Mononuclear cell (primary cell): ENCODE data around the gene ARSK. TPM values are rescaled to one million over a fixed set of nuclear protein-coding genes. Genes with fewer than 3 reads are reported as not detected.
A peak's percentile ranks its signal among the peaks of the same experiment; 100 is the strongest.

Experiments
- H3K27me3 ChIP-seq: 2 replicates; pipeline ENCODE4 v1.6.0; 2011; ENCODE audit warnings: low read length, control low read depth; ENCODE audit not compliant: insufficient read depth
- H3K4me1 ChIP-seq: 2 replicates; pipeline ENCODE4 v1.5.1; 2011; ENCODE audit warnings: mild to moderate bottlenecking, low read length, control low read depth; ENCODE audit not compliant: insufficient read depth
- H3K4me3 ChIP-seq: 2 replicates; pipeline ENCODE4 v1.5.1; 2011; ENCODE audit warnings: mild to moderate bottlenecking, low read length, moderate library complexity
- H3K9me3 ChIP-seq: 2 replicates; pipeline ENCODE4 v1.5.1; 2011; ENCODE audit warnings: low read depth, mild to moderate bottlenecking, control low read depth, low read length
- total RNA-seq: library from RNA; depleted of rRNA; stranded (reverse); fragments of >200 nt; gene quantifications from one replicate; pipeline ENCODE4 v1.2.3, GENCODE V29; 2012

The ARSK gene
- total RNA-seq, 1 donor: 2.6 TPM

GRCh38 chr5:95543017-95543705 is 11.7 kb upstream of the ARSK start:
- Histone ChIP-seq H3K27me3 (no peaks in the 10 kb centered on the region), H3K4me1 (no peaks in the 10 kb centered on the region), H3K4me3 (no peak overlapping the region), H3K9me3 (no peaks in the 10 kb centered on the region)

GRCh38 chr5:95549030-95549429 is 5.9 kb upstream of the ARSK start:
- H3K4me3 ChIP-seq: no peak overlapping the region
- H3K9me3 ChIP-seq: no peaks in the 10 kb centered on the region
- H3K4me1 ChIP-seq: peaks cover 6% of the 10 kb centered on the region
- no peaks in the 10 kb centered on the region for H3K27me3 ChIP-seq

DNA sequence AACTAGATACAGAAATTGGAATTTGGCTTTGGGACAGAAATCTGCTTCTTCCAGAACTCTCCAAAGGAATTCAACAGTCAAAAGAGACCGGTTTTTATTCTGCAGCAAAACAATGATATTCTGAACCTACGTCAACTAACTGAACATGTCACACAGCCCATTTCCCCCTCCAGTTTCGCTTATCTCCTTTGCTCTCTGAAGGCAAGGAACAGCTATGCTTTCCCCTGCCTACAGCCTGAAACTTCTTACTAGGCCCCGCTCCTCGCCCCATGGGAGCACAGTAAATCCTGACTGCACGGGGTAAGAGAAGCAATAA is 612 bp upstream of the ARSK start:
- H3K4me1 ChIP-seq: peaks cover 21% of the 10 kb centered on the region
- no peaks in the 10 kb centered on the region for H3K27me3 ChIP-seq
- peak overlapping the region; percentile 77 for H3K4me3 ChIP-seq
- H3K9me3 ChIP-seq: no peaks in the 10 kb centered on the region

DNA sequence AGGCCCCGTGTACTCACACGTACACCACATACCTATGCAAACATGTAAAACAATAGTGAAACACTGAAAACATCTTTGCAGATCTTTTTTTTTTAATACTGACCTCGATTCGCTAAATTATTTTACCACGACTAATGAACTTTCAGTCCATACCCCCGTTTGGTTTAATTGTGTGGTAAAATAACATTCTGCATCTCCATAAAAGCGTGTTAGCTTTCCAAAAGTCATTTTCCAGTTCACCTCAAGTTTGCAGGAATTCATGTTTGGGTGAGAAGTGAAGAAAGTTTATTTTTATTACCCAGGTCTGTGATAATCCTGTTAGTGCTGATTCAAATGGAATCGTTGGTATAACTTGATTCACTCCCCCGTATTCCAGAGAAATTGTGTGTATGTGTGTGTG is 652 bp downstream of the ARSK start:
- Histone ChIP-seq H3K4me1 (peaks cover 21% of the 10 kb centered on the region), H3K4me3 (peak overlapping the region; percentile 77)

DNA sequence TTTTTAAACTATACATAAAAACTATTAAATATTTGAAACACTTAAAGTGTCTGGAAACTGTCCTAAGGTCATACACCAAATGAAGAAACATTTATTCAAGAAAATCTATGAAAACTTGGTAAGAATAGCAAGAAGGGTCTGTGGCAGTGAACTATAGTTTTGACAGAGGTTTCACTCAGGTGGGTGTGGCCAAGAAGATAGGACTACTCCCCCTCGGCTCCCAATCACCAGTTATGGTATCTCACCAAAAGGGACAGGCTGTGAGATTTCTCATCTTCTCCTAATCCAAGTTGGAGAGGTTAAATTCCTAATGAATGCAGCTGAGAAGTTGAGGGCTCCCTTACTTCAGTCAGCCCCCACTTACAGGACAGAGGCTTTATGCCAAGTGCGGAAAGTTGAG is 2.9 kb downstream of the ARSK start:
- Histone ChIP-seq H3K9me3 (no peaks in the 10 kb centered on the region), H3K27me3 (no peaks in the 10 kb centered on the region), H3K4me3 (no peak overlapping the region), H3K4me1 (peaks cover 21% of the 10 kb centered on the region)

More for the DNA sequence above, 652 bp downstream of the ARSK start:
- Histone ChIP-seq H3K27me3 (no peaks in the 10 kb centered on the region), H3K9me3 (no peaks in the 10 kb centered on the region)

DNA sequence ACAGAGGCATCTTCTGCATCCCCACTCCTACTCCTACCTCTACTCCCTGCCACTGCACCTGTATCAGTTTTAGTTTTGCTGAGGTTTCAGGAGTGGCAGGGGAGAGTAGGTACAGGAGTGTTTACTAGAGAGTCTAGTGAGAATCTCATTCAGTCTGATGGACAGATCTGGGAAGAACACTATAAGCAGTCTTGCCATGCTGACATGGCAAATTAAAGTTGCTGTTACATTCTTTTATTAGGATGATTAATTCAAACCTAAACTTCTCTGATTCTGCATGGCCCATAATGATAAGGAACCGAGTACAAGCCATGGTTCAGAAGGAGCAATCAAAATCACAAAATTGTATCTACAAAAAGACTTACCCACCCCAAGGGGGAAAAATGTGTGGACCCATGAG is 7.4 kb downstream of the ARSK start:
- Histone ChIP-seq H3K9me3 (no peaks in the 10 kb centered on the region), H3K4me1 (no peaks in the 10 kb centered on the region), H3K27me3 (no peaks in the 10 kb centered on the region), H3K4me3 (no peak overlapping the region)

- Histone ChIP-seq H3K4me3 (no peak overlapping the region), H3K27me3 (no peaks in the 10 kb centered on the region), H3K4me1 (no peaks in the 10 kb centered on the region), H3K9me3 (no peaks in the 10 kb centered on the region)
Measured at GRCh38 chr5:95563367-95563766, 8.5 kb downstream of the ARSK start.

DNA sequence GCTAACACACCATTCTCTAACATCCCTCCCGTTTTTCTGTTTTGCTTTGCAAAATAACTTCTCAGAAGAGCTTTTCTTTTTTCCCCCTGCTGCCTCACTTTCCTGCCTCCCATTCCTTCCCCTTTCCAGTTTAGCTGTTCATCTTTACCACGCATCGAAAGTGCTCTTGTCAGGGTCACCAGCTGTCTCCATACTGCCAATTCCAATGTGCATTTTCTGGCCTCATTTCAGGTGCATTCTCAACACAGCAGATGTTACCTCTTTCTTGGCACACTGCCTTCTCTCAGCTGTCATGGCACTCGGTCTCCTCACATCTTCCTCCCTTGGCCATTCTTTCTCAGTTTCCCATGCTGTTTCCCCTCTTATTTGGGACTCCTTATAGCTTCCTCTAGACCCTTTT is 9.5 kb downstream of the ARSK start:
- H3K9me3 ChIP-seq: no peaks in the 10 kb centered on the region
- no peak overlapping the region for H3K4me3 ChIP-seq
- H3K27me3 ChIP-seq: no peaks in the 10 kb centered on the region
- H3K4me1 ChIP-seq: no peaks in the 10 kb centered on the region

- no peak overlapping the region for H3K4me3 ChIP-seq
- H3K27me3 ChIP-seq: no peaks in the 10 kb centered on the region
- H3K4me1 ChIP-seq: no peaks in the 10 kb centered on the region
- H3K9me3 ChIP-seq: no peaks in the 10 kb centered on the region
Measured at GRCh38 chr5:95565280-95565920, 10.5 kb downstream of the ARSK start.

- H3K9me3 ChIP-seq: no peaks in the 10 kb centered on the region
- no peak overlapping the region for H3K4me3 ChIP-seq
Measured at GRCh38 chr5:95572016-95572415, 17.1 kb downstream of the ARSK start.

DNA sequence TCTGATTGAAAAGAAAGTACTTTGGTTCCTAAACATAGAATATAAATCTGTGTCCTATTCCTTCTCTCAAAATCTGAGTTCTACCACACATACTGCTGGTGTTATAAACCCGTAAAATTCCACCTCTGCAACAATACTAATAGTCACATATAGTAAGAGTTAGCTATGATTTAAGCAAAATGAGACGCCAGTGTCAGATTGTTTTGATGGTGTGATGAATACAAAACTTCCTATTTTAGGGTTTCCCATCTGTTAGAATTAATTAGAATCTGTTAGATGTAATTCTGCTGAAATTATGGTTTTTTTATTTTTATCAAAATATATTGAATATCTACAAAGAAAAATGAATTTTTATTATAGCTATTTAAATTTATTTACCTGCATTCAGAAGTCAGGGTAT is 26.7 kb downstream of the ARSK start:
- H3K4me3 ChIP-seq: no peak overlapping the region
- no peaks in the 10 kb centered on the region for H3K4me1 ChIP-seq
- no peaks in the 10 kb centered on the region for H3K9me3 ChIP-seq
- no peaks in the 10 kb centered on the region for H3K27me3 ChIP-seq

More at GRCh38 chr5:95572016-95572415, 17.1 kb downstream of the ARSK start:
- H3K4me1 ChIP-seq: no peaks in the 10 kb centered on the region
- H3K27me3 ChIP-seq: no peaks in the 10 kb centered on the region

DNA sequence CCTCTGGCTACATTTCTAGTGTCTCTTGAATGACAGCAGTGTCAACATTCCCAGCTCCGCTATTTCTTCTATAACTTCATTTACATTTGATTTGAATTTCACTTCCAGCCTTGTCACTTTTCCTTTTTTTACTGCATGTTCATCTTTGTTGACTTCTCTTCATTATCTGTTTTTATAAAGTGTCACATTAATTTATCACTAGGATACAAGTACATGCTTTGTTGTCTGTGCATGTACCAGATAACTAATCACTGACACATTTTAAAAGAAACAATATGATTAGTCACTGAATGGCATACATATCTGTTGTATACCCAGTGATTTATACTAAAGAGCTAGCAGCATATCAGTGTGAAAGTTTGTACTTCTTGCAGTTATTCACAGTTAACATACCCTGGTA is 29.1 kb downstream of the ARSK start:
- H3K9me3 ChIP-seq: no peaks in the 10 kb centered on the region
- no peak overlapping the region for H3K4me3 ChIP-seq
- no peaks in the 10 kb centered on the region for H3K27me3 ChIP-seq

DNA sequence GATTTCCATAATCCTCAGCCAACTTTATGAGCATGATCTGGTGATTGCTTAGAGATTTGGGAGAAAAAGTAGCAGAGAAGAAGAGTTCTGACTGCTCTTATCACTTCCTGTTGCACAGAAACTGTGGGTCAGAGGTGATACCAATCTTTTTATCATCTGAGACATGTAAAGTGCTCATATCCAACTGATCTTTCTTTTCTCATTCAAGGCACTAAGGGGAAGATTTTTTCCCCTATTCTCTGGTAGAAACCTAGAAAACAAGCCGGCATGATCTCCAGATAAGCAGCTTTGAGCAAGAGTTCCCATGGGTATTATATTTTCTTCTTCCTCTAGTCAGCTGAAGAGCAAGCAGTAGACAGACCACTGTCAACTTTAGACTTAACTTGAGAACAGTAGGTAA is 36.0 kb downstream of the ARSK start:
- no peaks in the 10 kb centered on the region for H3K4me1 ChIP-seq
- H3K9me3 ChIP-seq: no peaks in the 10 kb centered on the region
- H3K4me3 ChIP-seq: no peak overlapping the region
- H3K27me3 ChIP-seq: no peaks in the 10 kb centered on the region

More for the DNA sequence above, 29.1 kb downstream of the ARSK start:
- no peaks in the 10 kb centered on the region for H3K4me1 ChIP-seq

- no peak overlapping the region for H3K4me3 ChIP-seq
- no peaks in the 10 kb centered on the region for H3K27me3 ChIP-seq
- H3K9me3 ChIP-seq: no peaks in the 10 kb centered on the region
- no peaks in the 10 kb centered on the region for H3K4me1 ChIP-seq
Measured at GRCh38 chr5:95591490-95591901, 36.6 kb downstream of the ARSK start.

GRCh38 chr5:95595289-95595931 is 40.5 kb downstream of the ARSK start:
- Histone ChIP-seq H3K4me1 (no peaks in the 10 kb centered on the region), H3K9me3 (no peaks in the 10 kb centered on the region), H3K27me3 (no peaks in the 10 kb centered on the region), H3K4me3 (no peak overlapping the region)

DNA sequence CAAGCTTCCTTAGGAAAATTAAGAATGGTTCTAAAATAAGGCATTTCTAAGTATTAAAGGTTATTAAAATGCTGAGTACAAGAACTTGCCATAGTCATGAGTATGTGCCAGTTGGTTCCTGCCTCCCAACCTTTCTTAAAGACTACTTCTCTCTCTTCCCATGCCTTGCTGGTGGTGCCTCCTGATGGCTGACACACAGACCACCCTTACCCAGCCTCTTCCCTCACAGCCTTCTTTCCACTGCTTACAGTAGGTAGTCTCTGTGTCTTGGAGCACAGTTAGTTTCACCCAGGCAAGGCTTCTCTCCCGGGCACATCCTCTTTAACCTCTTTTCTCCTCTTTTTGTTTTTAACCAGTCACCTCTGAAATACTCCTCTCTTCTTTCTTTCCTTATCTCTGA is 44.4 kb downstream of the ARSK start:
- Histone ChIP-seq H3K4me3 (no peak overlapping the region), H3K4me1 (no peaks in the 10 kb centered on the region), H3K27me3 (no peaks in the 10 kb centered on the region), H3K9me3 (no peaks in the 10 kb centered on the region)
